Neuronal stem cell (in vitro differentiated cells): Measurements from ENCODE around the gene GSX2.

Source experiments
- DNase-seq: peaks from one replicate; pipeline ENCODE4 v3.0.0-alpha.2; 2013; ENCODE audit warnings: low spot score
- H2AFZ ChIP-seq: one replicate; pipeline ENCODE4 v1.6.1; 2013; ENCODE audit warnings: mild to moderate bottlenecking, low read length, inconsistent platforms
- H2AK5ac ChIP-seq: 2 replicates; pipeline ENCODE4 v1.6.1; 2013; ENCODE audit warnings: low read depth, mild to moderate bottlenecking, inconsistent platforms, low read length, moderate library complexity, mixed read lengths
- H2BK120ac ChIP-seq: 2 replicates; pipeline ENCODE4 v1.6.1; 2013; ENCODE audit warnings: low read depth, mild to moderate bottlenecking, inconsistent platforms, low read length, moderate library complexity, mixed read lengths
- H2BK12ac ChIP-seq: one replicate; pipeline ENCODE4 v1.6.1; 2013; ENCODE audit warnings: low read length, inconsistent platforms
- H2BK15ac ChIP-seq: 2 replicates; pipeline ENCODE4 v1.6.1; 2013; ENCODE audit warnings: mild to moderate bottlenecking, low read length, inconsistent platforms, mixed read lengths
- H2BK5ac ChIP-seq: one replicate; pipeline ENCODE4 v1.6.1; 2013; ENCODE audit warnings: inconsistent platforms, mild to moderate bottlenecking, low read length, moderate library complexity
- H3K14ac ChIP-seq: one replicate; pipeline ENCODE4 v1.6.1; 2013; ENCODE audit warnings: low read length, inconsistent platforms
- H3K18ac ChIP-seq: 2 replicates; pipeline ENCODE4 v1.6.1; 2013; ENCODE audit warnings: low read length, inconsistent platforms
- H3K23ac ChIP-seq: 2 replicates; pipeline ENCODE4 v1.6.1; 2013; ENCODE audit warnings: low read depth, mild to moderate bottlenecking, mixed read lengths, low read length, inconsistent platforms; ENCODE audit not compliant: poor library complexity
- H3K27ac ChIP-seq: replicated peaks from 3 replicates; pipeline ENCODE4 v1.5.1; 2013; ENCODE audit warnings: low read length, inconsistent platforms
- H3K27me3 ChIP-seq, 3 experiments: 2 replicates each; pipeline ENCODE4 v1.6.1; 2013; ENCODE audit warnings: low read length in 3 of 3, mild to moderate bottlenecking in 2 of 3, inconsistent platforms in 1 of 3, low read depth in 1 of 3, mixed read lengths in 1 of 3, moderate library complexity in 1 of 3; ENCODE audit not compliant: control insufficient read depth in 3 of 3, insufficient read depth in 3 of 3
- H3K36me3 ChIP-seq, 2 donors: replicated peaks in 1 of 2; 2 replicates each; pipeline ENCODE4 v1.6.1; 2013; ENCODE audit warnings: low read length in 2 of 2; ENCODE audit not compliant: control insufficient read depth in 2 of 2, insufficient read depth in 2 of 2
- H3K4ac ChIP-seq: 2 replicates; pipeline ENCODE4 v1.6.1; 2013; ENCODE audit warnings: inconsistent platforms, mild to moderate bottlenecking, low read length, moderate library complexity
- H3K4me1 ChIP-seq, 2 donors: 1 replicate in 1 of 2; 2 replicates in 1 of 2; pipeline ENCODE4 v1.6.1; 2013; ENCODE audit warnings: low read length in 2 of 2, low read depth in 1 of 2; ENCODE audit not compliant: control insufficient read depth in 2 of 2, insufficient read depth in 1 of 2
- H3K4me2 ChIP-seq: one replicate; pipeline ENCODE4 v1.6.1; 2013; ENCODE audit warnings: mild to moderate bottlenecking, low read length, inconsistent platforms; ENCODE audit not compliant: insufficient read depth, poor library complexity, severe bottlenecking
- H3K4me3 ChIP-seq, 2 donors: 2 replicates each; pipeline ENCODE4 v1.5.1; 2013; ENCODE audit warnings: low read length in 2 of 2, mild to moderate bottlenecking in 2 of 2, inconsistent platforms in 1 of 2, moderate library complexity in 1 of 2
- H3K79me1 ChIP-seq: one replicate; pipeline ENCODE4 v1.6.1; 2013; ENCODE audit warnings: low read depth, mild to moderate bottlenecking, inconsistent platforms, low read length, moderate library complexity
- H3K9ac ChIP-seq: one replicate; pipeline ENCODE4 v1.6.1; 2013; ENCODE audit warnings: mild to moderate bottlenecking, low read depth, low read length, inconsistent platforms; ENCODE audit not compliant: poor library complexity
- H3K9me3 ChIP-seq, 2 donors: replicated peaks in 1 of 2; 2 replicates each; pipeline versions ENCODE3 to v1.6.1; 2013; ENCODE audit warnings: low read length in 2 of 2, mild to moderate bottlenecking in 2 of 2, inconsistent platforms in 1 of 2, low read depth in 1 of 2, mixed read lengths in 1 of 2, moderate library complexity in 1 of 2; ENCODE audit not compliant: control insufficient read depth in 2 of 2, insufficient read depth in 1 of 2
- H4K8ac ChIP-seq: one replicate; pipeline ENCODE4 v1.6.1; 2013; ENCODE audit warnings: low read depth, mild to moderate bottlenecking, inconsistent platforms, low read length, moderate library complexity
- H4K91ac ChIP-seq: one replicate; pipeline ENCODE4 v1.6.1; 2013; ENCODE audit warnings: low read length, low read depth, mild to moderate bottlenecking, inconsistent platforms; ENCODE audit not compliant: poor library complexity
- WGBS, 2 donors: extraction: QIAGEN DNeasy Blood & Tissue Kit; methylation state at CpG; one replicate each; pipeline ENCODE4 v1.1.7; 2013; ENCODE audit warnings: missing lambda C conversion rate in 2 of 2, mixed read lengths in 1 of 2; ENCODE audit not compliant: insufficient read length in 2 of 2, insufficient replicate concordance in 1 of 2; ENCODE audit errors: extremely low coverage in 2 of 2; 5-methylcytosine and 5-hydroxymethylcytosine counted together

GSX2 gene

DNA sequence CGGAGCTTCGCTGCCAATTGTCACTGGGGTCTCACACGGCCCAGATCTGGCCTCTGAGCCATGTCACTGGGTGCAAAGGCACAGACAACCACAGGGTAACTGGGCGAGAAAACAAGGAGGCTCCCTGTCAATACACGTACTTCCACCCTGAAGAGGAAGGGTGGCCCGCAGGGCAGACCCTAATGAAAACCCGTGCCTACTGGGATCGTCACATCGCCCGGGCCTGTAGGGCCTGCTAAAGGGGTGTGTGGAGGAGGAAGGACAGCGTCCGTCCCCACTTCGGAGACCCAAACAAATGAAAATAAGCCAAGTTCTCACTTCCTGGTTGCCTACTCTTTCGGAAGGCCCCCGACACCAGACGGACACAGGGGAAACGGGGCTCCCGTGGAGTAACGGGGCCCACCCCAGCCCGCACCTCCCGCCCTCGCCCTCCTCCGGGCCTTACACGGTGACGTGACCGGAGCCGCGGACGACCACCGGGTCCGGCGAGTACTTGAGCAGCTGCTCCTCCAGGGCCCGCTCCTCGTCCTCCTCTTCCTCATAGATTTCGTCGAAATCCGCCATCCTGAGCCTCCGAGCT, 36.1 kb upstream of the GSX2 start:
- no peaks in the 10 kb centered on the region for H3K36me3 ChIP-seq
- peak overlapping the region; percentile 99 for H3K23ac ChIP-seq
- no peak overlapping the region for H3K27ac ChIP-seq
- peak overlapping the region; percentile 30 for H2AK5ac ChIP-seq
- peak overlapping the region; percentile 90 for H3K4me2 ChIP-seq
- peaks cover 0 to 4% of the 10 kb centered on the region in 2 donors for H3K4me1 ChIP-seq
- peak; percentile 15 for DNase-seq
- peak overlapping the region; percentile 94 to 98 for H3K4me3 ChIP-seq
- no peak overlapping the region for H4K91ac ChIP-seq
- H2AFZ ChIP-seq, result peak overlapping the region; percentile 96
- H2BK120ac ChIP-seq, result no peak overlapping the region
- peaks cover 0 to 25% (median 0%) of the 10 kb centered on the region in 3 experiments for H3K27me3 ChIP-seq
- no peak overlapping the region for H2BK12ac ChIP-seq
- H3K79me1 ChIP-seq, result peaks cover 3% of the 10 kb centered on the region
- H4K8ac ChIP-seq, result no peak overlapping the region
- H3K9me3 ChIP-seq, result no peaks in the 10 kb centered on the region
- no CpG with 5 or more reads among the region's 38 CpGs for WGBS, 2 donors
- peak overlapping the region; percentile 88 for H3K18ac ChIP-seq
- no peak overlapping the region for H2BK5ac ChIP-seq
- no peak overlapping the region for H3K14ac ChIP-seq
- peak overlapping the region; percentile 95 for H3K9ac ChIP-seq
- H2BK15ac ChIP-seq, result no peak overlapping the region
- H3K4ac ChIP-seq, result no peak overlapping the region

DNA sequence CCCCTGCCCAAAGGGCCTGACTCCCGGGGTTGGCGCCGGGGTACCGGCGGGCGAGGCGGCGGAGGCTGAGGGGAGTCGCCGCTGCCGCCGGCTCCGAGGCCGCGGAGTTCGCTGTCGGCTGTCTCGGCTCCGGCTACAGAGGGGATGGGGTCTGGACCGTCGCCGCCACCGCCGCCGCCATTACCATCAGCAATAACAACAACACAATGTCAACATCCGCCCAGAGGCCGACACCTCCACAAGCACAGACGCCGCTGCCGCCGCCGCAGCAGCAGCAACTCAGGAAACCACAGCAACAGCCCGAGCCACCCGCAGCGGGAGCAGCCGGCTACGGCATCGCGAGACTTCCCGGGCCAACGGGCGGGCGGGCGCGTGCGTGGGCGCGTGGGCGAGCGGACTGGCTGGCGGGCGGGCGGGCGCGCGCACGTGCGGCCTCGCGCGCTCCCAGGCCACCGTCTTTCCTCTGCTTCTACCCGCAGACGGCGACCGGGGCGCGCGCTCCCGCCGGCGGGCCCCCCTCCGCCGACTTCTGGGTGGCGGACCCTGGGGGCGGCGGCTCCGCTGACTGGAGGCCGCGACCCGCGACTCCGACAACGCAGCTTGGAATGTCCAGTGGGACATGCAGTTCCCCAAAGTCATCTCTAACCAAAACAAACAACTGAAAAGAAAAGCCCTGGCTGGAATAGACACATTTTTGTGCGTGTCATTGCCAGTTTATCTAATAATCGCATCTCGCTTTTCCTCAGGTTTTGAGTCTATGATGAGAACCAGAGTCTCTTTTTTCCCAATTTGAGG, 35.4 kb upstream of the GSX2 start, which contains the start of gene CHIC2:
CHIC2 (minus strand) TSS at position 289 of the 795 bp plus-strand sequence. CDS start 305 bp downstream, outside the sequence.
- Histone ChIP-seq H2AK5ac (peak within 1 kb of the TSS; percentile 30), H2BK15ac (no peak within 1 kb of the TSS), H2BK12ac (no peak within 1 kb of the TSS), H3K79me1 (peaks cover 3% of the 10 kb centered on the region), H3K27me3 (peaks cover 0 to 31% (median 0%) of the 10 kb centered on the region in 3 experiments), H4K8ac (no peak within 1 kb of the TSS), H3K9me3 (no peaks in the 10 kb centered on the region), H4K91ac (no peak within 1 kb of the TSS), H3K23ac (peak within 1 kb of the TSS; percentile 99), H3K4me2 (peak within 1 kb of the TSS; percentile 90), H2BK120ac (no peak within 1 kb of the TSS), H3K9ac (peak within 1 kb of the TSS; percentile 95), H3K4me1 (peaks cover 0 to 4% of the 10 kb centered on the region in 2 donors), H3K27ac (no peak within 1 kb of the TSS), H3K14ac (no peak within 1 kb of the TSS), H3K18ac (peak within 1 kb of the TSS; percentile 88), H2BK5ac (no peak within 1 kb of the TSS), H3K4ac (no peak within 1 kb of the TSS), H3K4me3 (peak within 1 kb of the TSS; percentile 94 to 98), H2AFZ (peak within 1 kb of the TSS; percentile 96), H3K36me3 (no peaks in the 10 kb centered on the region)
- WGBS, 2 donors, result no CpG with 5 or more reads among the region's 87 CpGs
- peak; percentile 91 for DNase-seq

DNA sequence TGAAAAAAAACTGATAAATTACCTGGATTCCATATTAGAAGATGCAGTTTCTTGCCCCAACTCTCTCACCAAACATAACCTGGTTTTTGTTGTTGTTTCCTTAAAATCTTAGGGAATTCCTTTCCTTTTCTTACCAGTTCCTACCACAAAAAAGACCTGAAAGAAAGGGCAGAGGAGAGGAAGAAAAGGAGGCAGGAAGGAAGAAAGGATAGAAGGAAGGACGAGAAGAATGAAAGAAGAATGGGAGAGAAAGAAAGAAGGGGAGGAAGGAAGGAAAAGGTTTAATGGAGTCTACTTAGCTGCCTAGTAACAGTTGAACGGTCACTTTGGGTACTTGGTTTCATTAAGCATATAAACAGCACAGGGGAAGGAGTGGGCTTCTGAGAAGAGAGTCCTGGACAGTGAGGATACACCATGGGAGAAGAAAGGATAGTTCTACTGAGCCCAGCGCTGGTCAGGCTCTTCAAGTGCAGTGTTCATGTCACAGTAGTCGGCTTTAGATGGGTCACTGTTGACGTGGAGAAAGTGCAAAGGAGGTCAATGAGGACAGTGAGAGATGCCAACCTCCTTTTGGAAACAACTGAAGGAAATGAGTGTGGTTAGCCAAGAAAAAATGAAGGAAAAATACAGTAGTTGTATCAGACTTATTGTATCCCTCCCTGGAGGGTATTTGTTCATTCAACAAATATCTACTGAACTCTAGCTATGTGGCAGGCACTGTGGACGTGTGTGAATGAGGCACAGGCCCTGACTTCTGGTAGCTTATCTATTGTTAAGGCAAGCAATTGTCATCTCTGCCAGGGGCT, 34.5 kb upstream of the GSX2 start:
- peak overlapping the region in 1 of 2 donors; percentile 94 for H3K4me3 ChIP-seq
- no peak overlapping the region for H2BK120ac ChIP-seq
- H2BK15ac ChIP-seq, result no peak overlapping the region
- H4K8ac ChIP-seq, result no peak overlapping the region
- H3K27ac ChIP-seq, result no peak overlapping the region
- no peak overlapping the region for H4K91ac ChIP-seq
- no peak overlapping the region for H2BK12ac ChIP-seq
- no peak overlapping the region for H3K9ac ChIP-seq
- H3K14ac ChIP-seq, result no peak overlapping the region
- H3K18ac ChIP-seq, result no peak overlapping the region
- H3K36me3 ChIP-seq, result no peaks in the 10 kb centered on the region
- H3K79me1 ChIP-seq, result peaks cover 3% of the 10 kb centered on the region
- H2AFZ ChIP-seq, result peak overlapping the region; percentile 96
- no peak overlapping the region for H3K23ac ChIP-seq
- H2BK5ac ChIP-seq, result no peak overlapping the region
- H3K4me1 ChIP-seq, result peaks cover 0 to 4% of the 10 kb centered on the region in 2 donors
- DNase-seq, result no peak
- H3K27me3 ChIP-seq, result peaks cover 0 to 31% (median 0%) of the 10 kb centered on the region in 3 experiments
- H2AK5ac ChIP-seq, result no peak overlapping the region
- WGBS, 2 donors, result 95 to 100% methylated on average over 1 of the region's 6 CpGs
- no peak overlapping the region for H3K4me2 ChIP-seq
- no peaks in the 10 kb centered on the region for H3K9me3 ChIP-seq
- H3K4ac ChIP-seq, result no peak overlapping the region
